Measurements from ENCODE around the gene LYZ. TPM values are rescaled to one million over a fixed set of nuclear protein-coding genes. Genes with fewer than 3 reads are reported as not detected.

LYZ gene
- total and polyA plus RNA-seq, 8 donors = 44.5 to 394 (median 63.6) TPM

DNA sequence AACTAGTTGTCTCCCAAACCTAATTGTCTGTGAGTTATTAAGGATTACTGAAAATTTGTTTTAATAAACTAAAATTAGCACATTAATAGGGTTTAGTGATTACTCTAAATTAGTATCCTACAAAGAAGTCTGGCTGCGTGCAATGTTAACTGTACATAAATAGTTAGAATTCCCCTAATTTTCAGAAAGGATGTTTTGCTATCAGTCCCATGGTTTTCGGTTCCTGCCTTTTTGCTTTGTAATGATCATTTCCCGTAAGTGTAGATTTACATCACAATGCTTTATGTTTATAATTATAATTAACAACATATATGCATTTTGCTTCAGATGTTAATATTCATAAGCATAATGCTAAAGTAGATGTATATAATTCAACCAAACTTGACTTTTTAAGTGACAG lies 19.8 kb upstream of the LYZ start:
- Histone ChIP-seq H3K4me3 (no peak overlapping the region), H3K4me1 (peaks cover 0 to 41% of the 10 kb centered on the region in 2 donors), H3K27me3 (no peaks in the 10 kb centered on the region), H3K9me3 (no peaks in the 10 kb centered on the region), H3K27ac (peak overlapping the region in 1 of 2 donors; percentile 92), H3K36me3 (no peaks in the 10 kb centered on the region)
- intact Hi-C loops (cut with DNase I) = no loop called here
- ATAC-seq (no peak), DNase-seq (no peak)
- TF ChIP-seq, protein P1, sequence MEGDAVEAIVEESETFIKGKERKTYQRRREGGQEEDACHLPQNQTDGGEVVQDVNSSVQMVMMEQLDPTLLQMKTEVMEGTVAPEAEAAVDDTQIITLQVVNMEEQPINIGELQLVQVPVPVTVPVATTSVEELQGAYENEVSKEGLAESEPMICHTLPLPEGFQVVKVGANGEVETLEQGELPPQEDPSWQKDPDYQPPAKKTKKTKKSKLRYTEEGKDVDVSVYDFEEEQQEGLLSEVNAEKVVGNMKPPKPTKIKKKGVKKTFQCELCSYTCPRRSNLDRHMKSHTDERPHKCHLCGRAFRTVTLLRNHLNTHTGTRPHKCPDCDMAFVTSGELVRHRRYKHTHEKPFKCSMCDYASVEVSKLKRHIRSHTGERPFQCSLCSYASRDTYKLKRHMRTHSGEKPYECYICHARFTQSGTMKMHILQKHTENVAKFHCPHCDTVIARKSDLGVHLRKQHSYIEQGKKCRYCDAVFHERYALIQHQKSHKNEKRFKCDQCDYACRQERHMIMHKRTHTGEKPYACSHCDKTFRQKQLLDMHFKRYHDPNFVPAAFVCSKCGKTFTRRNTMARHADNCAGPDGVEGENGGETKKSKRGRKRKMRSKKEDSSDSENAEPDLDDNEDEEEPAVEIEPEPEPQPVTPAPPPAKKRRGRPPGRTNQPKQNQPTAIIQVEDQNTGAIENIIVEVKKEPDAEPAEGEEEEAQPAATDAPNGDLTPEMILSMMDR (IDR thresholded peaks at IDR 0.05) = no peak

DNA sequence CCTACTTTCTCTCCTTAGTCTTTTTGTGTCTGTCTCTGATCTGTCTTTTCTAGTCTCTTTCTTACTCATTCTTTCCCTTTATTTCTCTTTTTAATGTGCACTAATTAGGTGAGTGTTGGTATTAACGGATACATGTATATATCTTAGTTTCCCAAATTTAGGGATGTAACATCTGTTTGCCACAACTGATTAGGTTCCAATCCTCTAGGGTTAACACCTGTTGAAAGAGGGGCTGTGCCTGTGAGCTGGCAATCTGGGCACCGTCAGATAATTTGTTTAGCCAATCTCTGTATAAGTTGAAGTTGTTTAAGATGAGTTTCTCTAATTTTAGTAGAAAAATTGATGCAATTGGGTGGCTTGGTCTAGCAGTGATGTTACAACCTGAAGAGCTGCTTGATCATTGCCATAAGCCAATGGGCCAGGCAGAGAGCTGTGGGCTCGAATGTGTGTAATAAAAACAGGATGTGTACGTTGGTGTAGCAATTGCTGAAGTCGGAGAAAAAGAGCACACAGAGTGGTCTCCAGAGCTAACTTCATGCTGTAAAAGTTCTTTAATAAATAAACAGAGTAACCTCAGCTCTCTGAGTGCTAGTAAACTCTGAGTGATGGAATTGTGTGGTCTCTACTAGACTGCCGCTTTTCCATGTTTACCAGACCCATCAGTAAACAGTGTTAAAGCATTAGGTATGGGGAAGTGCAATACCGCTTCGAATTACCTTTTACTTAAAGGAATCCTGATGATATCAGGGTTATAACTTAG lies 18.3 kb upstream of the LYZ start:
- Histone ChIP-seq H3K27me3 (no peaks in the 10 kb centered on the region), H3K4me1 (peaks cover 0 to 46% of the 10 kb centered on the region in 2 donors), H3K36me3 (no peaks in the 10 kb centered on the region), H3K4me3 (peak overlapping the region in 1 of 2 donors; percentile 42), H3K27ac (peak overlapping the region in 1 of 2 donors; percentile 92), H3K9me3 (no peaks in the 10 kb centered on the region)
- ATAC-seq (no peak), DNase-seq (no peak)
- intact Hi-C loops (cut with DNase I) = no loop called here
- TF ChIP-seq, protein P1 (IDR thresholded peaks at IDR 0.05) = no peak

DNA sequence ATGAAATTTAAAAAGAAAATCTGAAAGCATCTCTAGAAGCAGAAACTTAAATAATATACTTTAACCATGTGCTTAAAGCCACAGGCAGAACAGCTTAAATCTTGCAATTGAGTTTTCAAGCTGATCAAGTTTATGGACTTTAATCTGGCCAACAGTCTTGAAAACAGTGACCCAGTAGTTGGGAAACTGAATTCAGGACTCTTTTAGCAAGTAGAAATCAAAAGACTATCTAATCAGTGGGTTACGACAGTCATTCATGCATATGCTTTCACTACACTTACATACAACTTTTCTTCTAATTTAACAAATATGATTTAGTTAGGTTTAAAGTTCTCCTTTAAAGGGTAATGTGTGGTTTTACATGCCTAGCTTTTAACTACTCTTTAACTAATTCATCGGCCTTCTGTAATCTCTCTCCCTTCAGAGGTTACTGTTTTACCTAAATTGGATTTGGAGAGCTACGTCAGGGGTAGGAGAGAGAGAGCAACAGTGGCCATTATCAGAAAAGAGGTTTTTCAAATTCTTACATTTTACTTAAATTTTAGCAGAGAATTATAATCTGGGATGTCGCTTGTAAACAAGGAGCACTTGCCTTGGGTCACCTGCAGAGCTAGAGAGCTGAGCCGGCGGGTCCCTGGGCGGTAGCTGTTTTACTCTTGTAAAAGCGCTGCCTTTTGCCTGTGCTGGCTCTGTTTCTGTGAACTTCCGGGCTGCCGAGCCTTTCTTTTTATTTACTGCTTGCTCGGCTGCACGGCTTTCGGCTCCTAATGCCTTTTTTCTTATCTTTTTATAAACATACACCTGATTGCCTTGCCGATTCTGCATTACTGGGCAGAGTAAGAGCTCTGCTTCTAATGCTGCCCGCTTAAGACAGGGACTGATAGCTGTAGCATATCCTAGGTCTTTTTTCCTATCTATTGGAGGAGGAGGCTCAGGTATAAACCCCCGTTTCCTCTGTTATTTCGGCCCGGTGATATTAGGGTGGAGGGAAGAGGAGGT lies 17.4 kb upstream of the LYZ start:
- Histone ChIP-seq H3K27ac (peak overlapping the region; percentile 51 to 92), H3K27me3 (no peaks in the 10 kb centered on the region), H3K9me3 (no peaks in the 10 kb centered on the region), H3K36me3 (no peaks in the 10 kb centered on the region), H3K4me1 (peaks cover 0 to 46% of the 10 kb centered on the region in 2 donors), H3K4me3 (peak overlapping the region; percentile 33 to 42)
- ATAC-seq (peak; percentile 71), DNase-seq (peak in 3 of 4 donors; percentile 36 to 81 (median 54))
- intact Hi-C loops (cut with DNase I) = no loop called here
- TF ChIP-seq, protein P1 (IDR thresholded peaks at IDR 0.05) = no peak

DNA sequence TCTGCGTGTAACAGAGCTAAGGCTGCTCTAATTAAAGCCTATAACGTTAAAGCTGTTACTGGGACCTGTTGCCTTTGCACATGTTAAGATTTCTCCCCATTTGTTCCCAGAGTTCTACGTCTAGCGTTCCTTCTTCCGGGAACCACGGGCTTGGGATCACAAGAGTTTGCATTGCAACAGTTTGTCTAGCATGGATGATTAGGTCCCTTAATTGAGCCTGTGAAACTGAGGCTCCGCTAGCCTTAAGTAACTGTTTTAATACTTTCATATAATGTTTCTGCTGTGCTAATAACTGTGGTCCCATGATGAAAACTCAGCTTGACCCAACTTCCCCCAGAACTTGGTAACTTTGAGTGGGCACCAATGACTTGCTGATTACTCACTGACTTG lies 16.7 kb upstream of the LYZ start:
- no peaks in the 10 kb centered on the region for H3K27me3 ChIP-seq
- TF ChIP-seq, protein P1 (IDR thresholded peaks at IDR 0.05) = no peak
- H3K27ac ChIP-seq = peak overlapping the region; percentile 51 to 92
- peaks cover 0 to 51% of the 10 kb centered on the region in 2 donors for H3K4me1 ChIP-seq
- intact Hi-C loops (cut with DNase I) = no loop called here
- DNase-seq (no peak), ATAC-seq (peak; percentile 63)
- H3K4me3 ChIP-seq = peak overlapping the region; percentile 33 to 42
- no peaks in the 10 kb centered on the region for H3K36me3 ChIP-seq
- H3K9me3 ChIP-seq = no peaks in the 10 kb centered on the region

Measured in left lung (tissue), 10 donors.